ENCODE data around the gene GALNT5. TPM values are rescaled to one million over a fixed set of nuclear protein-coding genes. Genes with fewer than 3 reads are reported as not detected.
"Not testable (repeated sequence)": the region's sequence is repeated elsewhere in the genome, so short reads cannot be mapped to it uniquely, and the experiment has no call there.

The GALNT5 gene, protein sequence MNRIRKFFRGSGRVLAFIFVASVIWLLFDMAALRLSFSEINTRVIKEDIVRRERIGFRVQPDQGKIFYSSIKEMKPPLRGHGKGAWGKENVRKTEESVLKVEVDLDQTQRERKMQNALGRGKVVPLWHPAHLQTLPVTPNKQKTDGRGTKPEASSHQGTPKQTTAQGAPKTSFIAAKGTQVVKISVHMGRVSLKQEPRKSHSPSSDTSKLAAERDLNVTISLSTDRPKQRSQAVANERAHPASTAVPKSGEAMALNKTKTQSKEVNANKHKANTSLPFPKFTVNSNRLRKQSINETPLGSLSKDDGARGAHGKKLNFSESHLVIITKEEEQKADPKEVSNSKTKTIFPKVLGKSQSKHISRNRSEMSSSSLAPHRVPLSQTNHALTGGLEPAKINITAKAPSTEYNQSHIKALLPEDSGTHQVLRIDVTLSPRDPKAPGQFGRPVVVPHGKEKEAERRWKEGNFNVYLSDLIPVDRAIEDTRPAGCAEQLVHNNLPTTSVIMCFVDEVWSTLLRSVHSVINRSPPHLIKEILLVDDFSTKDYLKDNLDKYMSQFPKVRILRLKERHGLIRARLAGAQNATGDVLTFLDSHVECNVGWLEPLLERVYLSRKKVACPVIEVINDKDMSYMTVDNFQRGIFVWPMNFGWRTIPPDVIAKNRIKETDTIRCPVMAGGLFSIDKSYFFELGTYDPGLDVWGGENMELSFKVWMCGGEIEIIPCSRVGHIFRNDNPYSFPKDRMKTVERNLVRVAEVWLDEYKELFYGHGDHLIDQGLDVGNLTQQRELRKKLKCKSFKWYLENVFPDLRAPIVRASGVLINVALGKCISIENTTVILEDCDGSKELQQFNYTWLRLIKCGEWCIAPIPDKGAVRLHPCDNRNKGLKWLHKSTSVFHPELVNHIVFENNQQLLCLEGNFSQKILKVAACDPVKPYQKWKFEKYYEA
- under 0.01 TPM for total RNA-seq

DNA sequence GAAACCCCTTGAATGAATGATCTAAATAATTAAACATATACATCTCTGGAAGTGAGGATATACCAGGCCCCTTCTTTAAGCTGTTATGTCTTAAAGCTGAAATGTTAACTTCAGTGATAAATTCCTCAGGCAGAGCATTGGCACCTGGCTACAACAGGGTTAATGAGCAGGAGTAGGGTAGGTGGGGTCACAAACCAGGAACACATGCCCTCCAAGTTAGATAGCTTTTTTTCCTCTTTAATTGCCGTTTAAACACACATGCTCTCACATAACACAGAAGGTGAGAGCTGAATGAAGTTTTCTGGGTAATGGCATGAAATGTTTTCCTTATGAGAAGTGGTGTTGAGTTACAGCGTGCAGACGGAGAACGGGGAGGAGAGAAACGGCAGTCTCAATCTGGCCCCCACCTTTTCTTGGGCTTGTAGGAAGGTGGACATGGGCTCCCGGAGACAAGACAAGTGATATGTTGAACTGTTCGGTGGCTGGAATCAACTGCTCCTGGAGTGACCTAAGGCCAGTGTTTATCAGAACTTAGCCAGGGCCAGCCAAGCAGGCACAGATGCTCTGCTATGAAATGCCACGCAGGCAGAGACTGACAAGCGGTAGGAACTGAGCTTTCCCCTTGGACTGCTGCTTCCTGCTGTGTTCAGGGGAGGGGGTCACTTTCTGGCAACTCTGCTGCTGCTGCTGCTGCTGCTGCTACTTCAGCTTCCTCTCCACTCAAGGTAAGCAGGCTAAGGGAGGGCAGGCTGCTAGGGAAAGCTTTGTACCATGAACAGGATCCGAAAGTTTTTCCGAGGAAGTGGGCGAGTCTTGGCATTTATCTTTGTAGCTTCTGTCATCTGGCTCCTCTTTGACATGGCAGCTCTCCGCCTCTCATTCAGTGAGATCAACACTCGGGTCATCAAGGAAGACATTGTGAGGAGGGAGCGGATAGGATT lies at the start of gene GALNT5:
Gene GALNT5 (plus strand): TSS at position 394 of the 941 bp plus-strand sequence. CDS start 378 bp downstream, at position 772.
- no peaks in the 10 kb centered on the region for H3K9me3 ChIP-seq (ENCODE audit: low read depth, low read length)
- no peaks in the 10 kb centered on the region for H3K27me3 ChIP-seq (ENCODE audit: insufficient read depth, low read length)
- H3K4me3 ChIP-seq (ENCODE audit: low read length), result no peak within 1 kb of the TSS
- no peaks in the 10 kb centered on the region for H3K4me1 ChIP-seq (ENCODE audit: insufficient read depth, low read length)

DNA sequence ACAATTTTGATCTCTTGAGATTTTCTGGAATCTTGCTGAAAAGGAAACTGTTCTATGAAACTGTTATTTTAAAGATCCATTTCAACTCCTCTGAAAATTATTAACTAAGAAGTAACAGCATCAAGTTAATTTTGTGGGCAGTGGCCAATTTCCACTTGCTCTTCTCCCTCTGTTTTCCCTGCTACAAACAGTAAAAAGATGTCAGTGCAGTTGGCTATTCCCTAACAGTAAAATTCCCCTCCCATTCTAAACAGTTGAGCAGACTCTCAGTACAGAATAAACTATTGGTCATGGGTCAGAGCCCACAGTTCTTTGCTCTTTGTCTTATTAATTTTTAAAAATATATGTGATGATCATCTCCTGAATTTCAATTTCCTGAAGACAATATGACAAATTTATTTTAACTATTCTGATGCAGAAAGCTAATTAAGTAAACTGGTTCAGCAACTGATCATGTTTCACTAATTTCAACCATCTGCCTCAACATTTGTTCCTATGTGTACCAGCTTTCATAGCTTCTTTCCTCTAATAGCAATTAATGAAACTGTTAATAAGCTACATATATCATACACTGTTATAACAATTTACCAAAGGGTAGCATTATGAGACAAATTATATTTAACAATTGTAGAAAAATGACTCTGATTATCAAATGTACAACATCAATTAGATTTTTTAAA lies 41.1 kb upstream of the GALNT5 start:
- no peak overlapping the region for H3K4me3 ChIP-seq (ENCODE audit: low read length)
- no peaks in the 10 kb centered on the region for H3K27me3 ChIP-seq (ENCODE audit: insufficient read depth, low read length)
- no peaks in the 10 kb centered on the region for H3K9me3 ChIP-seq (ENCODE audit: low read depth, low read length)
- no peaks in the 10 kb centered on the region for H3K4me1 ChIP-seq (ENCODE audit: insufficient read depth, low read length)

DNA sequence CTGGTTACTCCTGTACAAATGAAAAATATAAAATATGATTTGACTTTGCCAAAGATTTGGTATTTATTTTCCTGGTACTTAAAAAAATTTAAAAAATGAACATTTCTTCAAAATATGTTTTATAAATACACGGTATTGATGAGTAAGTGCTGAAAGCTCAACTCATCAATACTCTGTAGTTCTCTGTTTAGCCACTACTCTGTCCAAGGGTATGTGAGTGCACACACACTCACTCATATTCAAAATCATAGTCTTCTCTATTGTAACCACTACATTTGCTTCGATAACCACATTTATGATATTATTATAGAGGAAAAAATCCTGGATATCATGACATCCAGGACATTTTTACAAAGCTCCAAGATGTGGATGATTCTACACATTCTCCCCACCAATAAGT lies 40.1 kb upstream of the GALNT5 start:
- Histone ChIP-seq H3K27me3 (ENCODE audit: insufficient read depth, low read length) (no peaks in the 10 kb centered on the region), H3K4me3 (ENCODE audit: low read length) (no peak overlapping the region), H3K4me1 (ENCODE audit: insufficient read depth, low read length) (no peaks in the 10 kb centered on the region), H3K9me3 (ENCODE audit: low read depth, low read length) (no peaks in the 10 kb centered on the region)

DNA sequence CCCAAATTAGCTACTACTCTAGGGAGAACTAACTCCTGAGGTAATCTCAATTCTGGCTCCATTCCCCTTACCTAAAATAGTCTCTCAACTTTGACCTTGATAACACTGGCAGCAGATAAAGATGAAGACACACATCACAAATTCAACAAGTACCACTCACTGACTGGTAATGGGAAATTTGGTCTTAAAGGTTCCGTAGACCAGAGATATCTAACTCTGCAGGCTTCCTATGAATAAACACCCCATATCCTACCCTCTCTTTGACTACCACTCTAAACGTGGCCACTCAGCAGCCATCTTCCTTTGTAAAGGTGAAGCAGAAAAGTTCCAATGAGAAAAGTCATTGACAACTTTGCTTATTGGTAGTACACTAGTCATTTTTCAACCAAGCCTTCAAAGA lies 38.6 kb upstream of the GALNT5 start:
- Histone ChIP-seq H3K4me3 (ENCODE audit: low read length) (no peak overlapping the region), H3K9me3 (ENCODE audit: low read depth, low read length) (no peaks in the 10 kb centered on the region), H3K4me1 (ENCODE audit: insufficient read depth, low read length) (no peaks in the 10 kb centered on the region), H3K27me3 (ENCODE audit: insufficient read depth, low read length) (no peaks in the 10 kb centered on the region)

DNA sequence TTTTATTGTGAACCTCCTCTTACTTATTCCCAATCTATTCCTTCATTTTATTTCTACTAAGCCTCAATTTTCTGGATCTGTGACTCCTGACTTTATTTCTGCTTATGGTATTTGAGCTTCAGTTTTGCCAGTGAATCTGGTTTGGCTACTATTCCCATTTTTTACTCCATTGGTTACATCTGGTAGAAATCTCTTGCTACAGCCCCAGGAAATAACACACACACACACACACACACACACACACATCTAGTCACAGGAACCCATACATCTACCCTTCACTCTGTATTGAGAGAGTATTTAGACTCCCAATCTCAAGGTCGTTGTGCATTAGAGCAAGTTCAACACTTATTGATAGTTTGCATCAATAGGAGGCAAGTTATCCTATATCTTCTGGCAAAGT lies 37.0 kb upstream of the GALNT5 start:
- H3K4me3 ChIP-seq (ENCODE audit: low read length), result no peak overlapping the region
- no peaks in the 10 kb centered on the region for H3K9me3 ChIP-seq (ENCODE audit: low read depth, low read length)
- no peaks in the 10 kb centered on the region for H3K4me1 ChIP-seq (ENCODE audit: insufficient read depth, low read length)
- no peaks in the 10 kb centered on the region for H3K27me3 ChIP-seq (ENCODE audit: insufficient read depth, low read length)

DNA sequence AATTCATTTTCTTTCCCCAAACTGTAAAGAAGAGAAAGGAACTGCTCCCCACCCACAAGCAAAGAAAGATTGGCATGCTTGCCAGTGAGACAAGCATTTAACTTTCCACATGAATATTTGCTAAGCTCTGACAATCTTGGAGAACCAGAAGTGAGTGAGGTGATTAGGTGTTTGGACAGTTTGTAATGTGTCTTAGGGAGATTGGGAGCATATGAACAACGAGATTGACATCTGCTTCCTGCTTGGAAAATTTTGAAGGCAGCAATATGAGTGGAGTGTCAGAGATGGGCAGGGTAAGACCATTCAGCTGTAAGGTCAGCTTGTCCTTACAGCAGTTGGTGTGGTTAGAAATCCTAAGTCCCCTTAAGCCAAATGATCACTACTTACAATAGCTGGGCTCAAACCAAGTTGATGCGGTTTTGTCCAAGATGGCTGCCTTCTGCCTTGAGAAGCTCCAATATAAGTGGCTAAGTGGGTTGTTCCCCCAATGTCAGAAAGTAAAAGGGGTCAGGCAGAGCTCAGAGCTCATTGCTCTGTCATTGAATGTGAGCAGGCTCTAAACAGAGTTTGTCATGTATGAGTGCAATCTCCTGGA lies 36.0 kb upstream of the GALNT5 start:
- Histone ChIP-seq H3K4me1 (ENCODE audit: insufficient read depth, low read length) (no peaks in the 10 kb centered on the region), H3K27me3 (ENCODE audit: insufficient read depth, low read length) (no peaks in the 10 kb centered on the region), H3K9me3 (ENCODE audit: low read depth, low read length) (no peaks in the 10 kb centered on the region), H3K4me3 (ENCODE audit: low read length) (no peak overlapping the region)

DNA sequence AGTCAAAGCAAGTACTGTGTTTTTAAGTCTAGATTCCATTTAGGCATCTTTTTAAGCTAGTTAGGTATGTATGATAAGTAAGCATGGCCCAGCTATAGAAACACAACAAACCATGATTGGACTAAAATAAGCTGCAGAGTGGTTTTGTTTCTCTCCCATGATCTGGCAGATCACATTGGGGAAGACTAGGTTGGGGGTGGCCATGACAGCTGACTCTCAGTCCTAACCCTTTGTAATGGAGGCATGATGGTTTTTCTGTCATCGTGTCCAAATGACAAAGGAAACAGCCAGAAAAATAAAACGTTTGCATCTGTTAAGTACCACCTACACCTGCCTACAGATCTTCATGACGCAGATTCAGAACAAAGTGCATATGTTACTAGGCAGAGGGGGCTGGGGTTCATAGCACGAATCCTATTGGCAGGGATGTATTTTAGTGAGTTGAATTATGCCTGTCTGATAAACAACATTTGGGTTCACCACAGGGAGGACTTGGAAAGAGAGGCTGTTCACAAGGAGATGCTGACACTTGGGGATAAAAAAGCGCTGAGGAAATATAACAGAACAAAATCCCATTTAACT lies 33.8 kb upstream of the GALNT5 start:
- H3K4me1 ChIP-seq (ENCODE audit: insufficient read depth, low read length), result no peaks in the 10 kb centered on the region
- H3K27me3 ChIP-seq (ENCODE audit: insufficient read depth, low read length), result no peaks in the 10 kb centered on the region
- H3K4me3 ChIP-seq (ENCODE audit: low read length), result no peak overlapping the region
- no peaks in the 10 kb centered on the region for H3K9me3 ChIP-seq (ENCODE audit: low read depth, low read length)

DNA sequence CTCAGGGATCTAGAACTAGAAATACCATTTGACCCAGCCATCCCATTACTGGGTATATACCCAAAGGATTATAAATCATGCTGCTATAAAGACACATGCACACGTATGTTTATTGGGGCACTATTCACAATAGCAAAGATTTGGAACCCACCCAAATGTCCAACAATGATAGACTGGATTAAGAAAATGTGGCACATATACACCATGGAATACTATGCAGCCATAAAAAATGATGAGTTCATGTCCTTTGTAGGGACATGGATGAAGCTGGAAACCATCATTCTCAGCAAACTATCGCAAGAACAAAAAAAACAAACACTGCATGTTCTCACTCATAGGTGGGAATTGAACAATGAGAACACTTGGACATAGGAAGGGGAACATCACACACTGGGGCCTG lies 33.1 kb upstream of the GALNT5 start:
- H3K9me3 ChIP-seq (ENCODE audit: low read depth, low read length); H3K4me1 ChIP-seq (ENCODE audit: insufficient read depth, low read length); H3K4me3 ChIP-seq (ENCODE audit: low read length); H3K27me3 ChIP-seq (ENCODE audit: insufficient read depth, low read length): not testable (repeated sequence)

DNA sequence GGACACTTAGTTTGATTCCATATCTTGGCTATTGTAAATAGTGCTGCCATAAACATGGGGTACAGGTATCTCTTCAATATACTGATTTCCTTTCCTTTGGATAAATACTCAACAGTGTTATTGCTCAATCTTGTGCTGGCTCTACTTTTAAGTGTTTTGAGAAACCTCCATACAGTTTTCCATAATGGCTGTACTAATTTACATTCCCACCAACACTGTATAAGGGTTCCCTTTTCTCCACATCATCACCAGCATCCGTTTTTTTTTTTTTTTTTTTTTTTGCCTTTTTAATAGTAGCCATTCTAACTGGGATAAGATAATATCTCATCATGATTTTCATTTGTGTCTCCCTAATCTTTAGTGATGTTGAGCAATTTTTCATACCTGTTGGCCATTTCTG lies 29.9 kb upstream of the GALNT5 start:
- no peaks in the 10 kb centered on the region for H3K4me1 ChIP-seq (ENCODE audit: insufficient read depth, low read length)

DNA sequence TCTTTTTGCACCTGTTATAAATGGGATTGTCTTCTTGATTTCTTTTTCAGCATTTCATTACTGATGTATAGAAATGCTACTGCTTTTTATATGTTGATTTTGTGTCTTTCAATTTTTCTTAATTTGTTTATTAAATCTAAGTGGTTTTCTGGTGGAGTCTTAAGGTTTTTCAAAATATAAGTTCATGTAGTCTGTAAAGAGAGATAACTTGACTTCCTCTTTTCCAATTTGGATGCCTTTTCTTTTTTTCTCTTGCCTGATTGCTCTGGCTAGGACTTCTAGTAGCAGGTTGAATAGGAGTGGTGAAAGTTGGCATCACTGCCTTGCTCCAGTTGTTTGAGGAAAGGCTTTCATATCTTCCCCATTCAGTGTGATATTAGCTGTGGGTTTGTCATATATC lies 28.6 kb upstream of the GALNT5 start:
- Histone ChIP-seq H3K4me1 (ENCODE audit: insufficient read depth, low read length) (no peaks in the 10 kb centered on the region), H3K9me3 (ENCODE audit: low read depth, low read length) (no peaks in the 10 kb centered on the region), H3K27me3 (ENCODE audit: insufficient read depth, low read length) (peaks cover 6% of the 10 kb centered on the region), H3K4me3 (ENCODE audit: low read length) (no peak overlapping the region)

More for the DNA sequence above, 29.9 kb upstream of the GALNT5 start:
- H3K9me3 ChIP-seq (ENCODE audit: low read depth, low read length), result no peaks in the 10 kb centered on the region
- H3K4me3 ChIP-seq (ENCODE audit: low read length), result no peak overlapping the region
- H3K27me3 ChIP-seq (ENCODE audit: insufficient read depth, low read length), result no peaks in the 10 kb centered on the region

DNA sequence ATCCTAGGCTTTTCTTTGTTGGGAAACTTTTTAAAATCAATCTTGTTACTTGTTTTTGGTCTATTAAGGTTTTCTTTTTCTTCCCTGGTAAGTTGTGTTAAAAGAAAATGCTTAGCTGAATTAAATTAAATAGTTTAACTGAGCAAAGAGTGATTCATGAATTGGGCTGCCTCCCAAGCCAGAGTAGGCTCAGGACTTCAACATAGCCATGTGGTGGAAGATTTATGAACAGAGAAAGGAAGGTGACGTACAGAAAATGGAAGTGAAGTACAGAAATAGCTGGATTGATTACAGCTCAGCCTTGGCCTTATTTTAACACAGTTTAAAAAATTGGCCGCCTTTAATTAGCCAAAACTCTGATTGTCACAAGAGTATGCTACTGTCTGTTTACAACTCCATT lies 27.9 kb upstream of the GALNT5 start:
- Histone ChIP-seq H3K27me3 (ENCODE audit: insufficient read depth, low read length) (peaks cover 6% of the 10 kb centered on the region), H3K4me3 (ENCODE audit: low read length) (no peak overlapping the region), H3K4me1 (ENCODE audit: insufficient read depth, low read length) (no peaks in the 10 kb centered on the region), H3K9me3 (ENCODE audit: low read depth, low read length) (no peaks in the 10 kb centered on the region)

DNA sequence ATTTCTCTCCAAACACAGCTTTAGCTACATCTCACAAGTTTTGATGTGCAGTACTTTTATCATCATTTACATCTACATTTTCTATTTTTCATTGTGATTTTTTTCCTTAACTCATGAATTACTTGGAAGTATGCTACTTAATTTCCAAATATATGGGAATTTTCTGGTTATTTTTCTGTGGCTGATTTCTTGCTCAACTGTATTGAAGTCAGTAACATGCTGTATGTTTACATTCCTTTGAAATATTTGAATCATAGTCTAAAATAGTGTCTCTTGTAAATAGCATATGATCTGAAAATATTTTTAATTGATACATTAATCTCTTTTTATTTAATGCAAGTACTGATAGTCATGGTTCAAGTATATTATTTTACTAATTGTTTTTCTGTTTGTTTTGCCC lies 26.0 kb upstream of the GALNT5 start:
- Histone ChIP-seq H3K27me3 (ENCODE audit: insufficient read depth, low read length) (peaks cover 6% of the 10 kb centered on the region), H3K4me3 (ENCODE audit: low read length) (no peak overlapping the region), H3K9me3 (ENCODE audit: low read depth, low read length) (no peaks in the 10 kb centered on the region), H3K4me1 (ENCODE audit: insufficient read depth, low read length) (no peaks in the 10 kb centered on the region)

DNA sequence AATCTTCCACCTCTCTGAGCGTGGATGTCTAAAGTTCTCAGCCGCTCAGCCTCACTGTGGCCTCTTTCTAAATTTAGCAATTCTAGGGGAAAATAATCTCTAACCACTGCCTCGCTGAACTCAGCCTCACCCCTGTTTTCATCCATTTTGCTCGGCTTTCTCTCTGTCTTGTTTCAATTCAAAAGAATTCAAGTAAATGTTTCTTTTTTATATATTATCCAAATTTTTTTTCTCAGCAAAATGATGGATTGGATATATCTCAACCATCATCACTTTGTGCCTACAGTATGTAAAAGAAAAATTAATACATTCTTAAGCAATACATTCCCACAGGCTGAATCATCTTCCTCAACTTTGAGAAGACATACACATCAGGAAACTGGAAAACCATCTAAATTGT lies 24.0 kb upstream of the GALNT5 start:
- H3K4me1 ChIP-seq (ENCODE audit: insufficient read depth, low read length), result no peaks in the 10 kb centered on the region
- no peaks in the 10 kb centered on the region for H3K9me3 ChIP-seq (ENCODE audit: low read depth, low read length)
- peaks cover 6% of the 10 kb centered on the region for H3K27me3 ChIP-seq (ENCODE audit: insufficient read depth, low read length)
- H3K4me3 ChIP-seq (ENCODE audit: low read length), result no peak overlapping the region

DNA sequence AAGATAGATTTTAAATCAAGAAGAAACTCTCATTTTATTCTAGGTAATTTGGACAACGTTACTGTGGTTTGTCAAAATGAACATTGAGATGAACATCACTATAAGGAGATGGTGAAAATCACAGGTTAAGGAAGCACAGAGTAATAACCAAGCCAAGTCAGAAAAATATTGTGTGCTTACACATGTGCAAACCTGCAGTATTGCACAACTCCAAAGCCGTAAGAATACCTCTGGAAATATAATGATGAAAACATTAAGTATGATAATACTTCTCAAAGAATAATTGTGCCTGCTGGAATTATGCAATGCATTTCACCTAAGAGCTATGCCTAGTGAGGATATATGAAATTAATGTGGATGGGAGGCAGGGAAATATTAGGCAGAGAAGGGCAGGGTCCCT lies 21.1 kb upstream of the GALNT5 start:
- peaks cover 6% of the 10 kb centered on the region for H3K27me3 ChIP-seq (ENCODE audit: insufficient read depth, low read length)
- H3K4me3 ChIP-seq (ENCODE audit: low read length), result no peak overlapping the region

More for the DNA sequence above, 21.1 kb upstream of the GALNT5 start:
- Histone ChIP-seq H3K4me1 (ENCODE audit: insufficient read depth, low read length) (no peaks in the 10 kb centered on the region), H3K9me3 (ENCODE audit: low read depth, low read length) (no peaks in the 10 kb centered on the region)

All from mononuclear cell (primary cell).